ENCODE data around the gene ARHGAP26. TPM values are rescaled to one million over a fixed set of nuclear protein-coding genes. Genes with fewer than 3 reads are reported as not detected.

ARHGAP26 gene
- polyA plus RNA-seq, 4 donors: 10.4 to 12.2 (median 11.0) TPM

DNA sequence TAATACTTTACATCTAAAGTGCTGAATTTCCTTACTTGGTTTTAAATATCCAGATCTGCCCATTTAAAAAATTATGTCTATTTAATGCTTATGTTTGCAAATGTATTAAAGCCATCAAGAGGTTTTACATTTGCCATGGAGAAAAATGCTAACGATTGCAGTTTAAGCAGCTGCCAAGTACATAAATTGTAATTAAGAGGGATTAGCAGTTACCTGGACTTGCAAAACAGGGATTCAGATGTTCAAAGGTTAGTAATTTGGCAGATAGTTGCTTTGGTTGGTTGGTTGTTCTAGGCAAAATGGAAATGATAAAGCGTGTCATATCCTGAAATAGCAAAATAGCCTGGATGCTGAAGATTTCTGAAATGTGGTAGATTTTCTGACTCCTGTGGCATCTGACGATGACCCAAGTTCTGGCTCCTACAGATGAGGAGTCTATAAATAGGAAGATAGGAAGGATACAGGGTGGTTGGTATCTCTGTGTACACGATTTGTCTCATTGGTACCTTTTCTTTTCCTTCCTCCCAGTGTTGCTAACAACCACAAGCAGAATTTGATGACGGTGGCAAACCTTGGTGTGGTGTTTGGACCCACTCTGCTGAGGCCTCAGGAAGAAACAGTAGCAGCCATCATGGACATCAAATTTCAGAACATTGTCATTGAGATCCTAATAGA is 350.4 kb downstream of the ARHGAP26 start:
- DNase-seq (ENCODE audit: low read depth in 4 of 4, low spot score in 3 of 4): no peak

DNA sequence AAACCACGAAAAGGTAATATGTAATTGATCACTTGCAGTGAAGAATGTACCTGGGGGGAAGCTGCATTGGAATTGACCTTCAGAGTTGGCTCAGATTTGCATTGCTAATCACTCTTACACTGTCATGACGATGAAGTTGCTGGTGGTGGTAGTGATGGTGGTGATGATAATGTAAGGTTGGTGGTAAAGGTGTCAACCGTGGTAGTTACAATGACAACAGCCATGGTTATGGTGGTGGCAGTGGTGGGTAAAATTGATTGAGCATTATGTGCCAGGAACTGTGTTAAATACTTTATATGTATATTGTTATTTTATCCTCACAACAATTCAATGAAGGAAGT is 350.9 kb downstream of the ARHGAP26 start:
- no peak for DNase-seq (ENCODE audit: low read depth in 4 of 4, low spot score in 3 of 4)

DNA sequence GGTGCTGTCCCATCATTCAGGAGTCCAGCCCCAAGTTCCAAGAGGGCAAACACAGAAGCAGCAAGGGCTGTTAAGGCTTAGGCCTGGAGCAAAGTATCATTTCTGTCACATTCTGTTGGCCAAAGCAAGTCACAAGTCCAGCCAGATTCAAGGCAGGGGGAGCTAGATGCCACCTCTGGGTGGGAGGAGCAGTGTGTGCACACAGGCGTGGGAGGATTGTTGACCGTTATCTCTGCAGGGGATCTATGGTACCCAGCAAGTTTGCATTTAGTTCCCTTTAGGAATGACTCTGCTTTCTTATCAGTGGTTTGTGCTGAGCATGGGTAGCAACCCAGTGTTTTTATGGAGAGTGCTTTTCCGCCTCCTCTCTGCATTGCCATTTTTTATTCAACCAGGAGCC is 354.4 kb downstream of the ARHGAP26 start:
- DNase-seq (ENCODE audit: low read depth in 4 of 4, low spot score in 3 of 4): no peak

DNA sequence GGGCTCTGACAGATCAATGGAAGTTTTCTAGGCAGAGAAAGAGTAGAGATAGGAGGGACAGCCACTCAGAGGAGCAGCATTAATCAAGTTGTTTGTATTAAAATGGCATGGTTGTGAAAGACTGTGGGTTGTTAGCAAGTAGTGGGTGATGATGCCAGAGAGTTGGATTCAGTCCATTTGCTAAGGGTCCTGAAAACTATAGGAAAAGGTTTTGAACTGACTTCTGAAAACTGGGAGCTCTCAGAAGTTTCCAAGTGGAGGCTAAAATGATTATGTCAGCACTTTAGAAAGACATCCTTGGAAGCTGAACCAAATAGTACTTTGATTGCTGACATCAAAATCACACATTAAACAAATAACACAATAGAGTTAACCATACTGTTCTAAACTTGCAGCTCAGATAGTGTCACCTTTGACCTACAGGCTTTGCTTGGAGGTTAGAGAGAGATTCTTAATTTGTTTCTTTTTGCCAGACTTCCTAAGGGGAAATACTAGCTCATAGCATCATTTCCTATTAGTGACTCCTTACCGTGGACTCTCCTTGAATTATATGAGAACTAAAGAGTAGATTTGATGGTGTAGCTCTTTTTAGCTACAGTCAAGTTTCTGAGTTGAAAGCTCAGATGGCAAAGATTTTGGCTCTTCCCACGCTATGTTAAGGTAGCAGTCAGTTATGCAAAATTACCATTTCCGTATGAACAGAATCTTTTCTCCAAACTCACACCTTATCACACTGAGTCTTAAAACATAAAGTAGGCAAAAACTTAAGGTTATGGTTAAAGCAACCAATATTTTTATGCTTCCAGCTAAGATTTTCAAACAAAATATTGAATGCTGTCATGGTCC is 356.2 kb downstream of the ARHGAP26 start:
- DNase-seq (ENCODE audit: low read depth in 4 of 4, low spot score in 3 of 4): no peak

DNA sequence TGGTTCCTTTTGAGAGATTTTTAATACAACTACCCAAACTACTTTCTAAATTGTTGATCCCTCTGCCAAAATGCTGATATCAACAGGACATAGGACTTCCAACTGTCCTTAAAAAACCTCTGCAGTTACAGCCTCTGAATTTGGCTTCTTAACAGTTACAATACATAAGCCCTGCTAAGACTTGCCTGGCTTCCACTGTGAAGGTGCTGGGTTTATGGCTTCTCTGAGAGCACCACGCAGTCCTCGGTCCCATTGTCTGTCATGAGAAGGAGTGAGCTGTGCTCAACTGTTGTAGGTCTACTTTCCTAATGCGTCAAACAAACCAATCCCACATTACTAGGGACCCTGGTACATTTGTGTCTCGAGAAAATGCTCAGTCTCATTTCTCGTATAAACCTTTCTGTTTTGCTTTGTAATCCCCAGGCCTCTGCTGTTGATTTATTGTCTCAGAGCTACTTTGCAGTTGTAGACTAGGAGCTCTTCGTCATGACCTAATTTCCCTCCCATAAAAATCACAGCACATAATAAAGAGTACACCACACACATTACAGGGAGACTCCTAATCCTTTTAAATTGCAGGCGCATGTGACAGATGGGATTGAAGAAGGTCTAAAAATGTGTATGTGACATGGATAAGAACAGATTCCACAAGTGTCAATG is 358.4 kb downstream of the ARHGAP26 start:
- no peak for DNase-seq (ENCODE audit: low read depth in 4 of 4, low spot score in 3 of 4)

DNA sequence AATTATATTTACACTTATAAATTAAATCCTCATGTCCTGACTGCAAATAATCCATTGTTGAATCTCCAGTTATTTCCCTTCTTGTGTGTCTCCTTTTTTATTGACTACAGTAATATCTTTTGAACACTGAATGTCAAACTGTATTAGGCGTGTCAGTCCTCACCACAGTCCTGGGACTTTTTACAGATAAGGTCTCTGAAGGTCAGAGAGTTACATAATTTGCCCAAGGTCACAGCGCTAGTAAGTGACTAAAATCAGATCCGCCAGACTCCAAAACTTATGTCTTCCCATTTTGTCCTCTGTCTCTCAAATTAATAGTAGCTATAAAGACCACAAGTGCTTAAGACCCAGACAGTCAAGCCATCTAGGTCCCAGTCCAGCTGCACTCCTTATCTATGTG is 359.0 kb downstream of the ARHGAP26 start:
- DNase-seq (ENCODE audit: low read depth in 4 of 4, low spot score in 3 of 4): no peak

DNA sequence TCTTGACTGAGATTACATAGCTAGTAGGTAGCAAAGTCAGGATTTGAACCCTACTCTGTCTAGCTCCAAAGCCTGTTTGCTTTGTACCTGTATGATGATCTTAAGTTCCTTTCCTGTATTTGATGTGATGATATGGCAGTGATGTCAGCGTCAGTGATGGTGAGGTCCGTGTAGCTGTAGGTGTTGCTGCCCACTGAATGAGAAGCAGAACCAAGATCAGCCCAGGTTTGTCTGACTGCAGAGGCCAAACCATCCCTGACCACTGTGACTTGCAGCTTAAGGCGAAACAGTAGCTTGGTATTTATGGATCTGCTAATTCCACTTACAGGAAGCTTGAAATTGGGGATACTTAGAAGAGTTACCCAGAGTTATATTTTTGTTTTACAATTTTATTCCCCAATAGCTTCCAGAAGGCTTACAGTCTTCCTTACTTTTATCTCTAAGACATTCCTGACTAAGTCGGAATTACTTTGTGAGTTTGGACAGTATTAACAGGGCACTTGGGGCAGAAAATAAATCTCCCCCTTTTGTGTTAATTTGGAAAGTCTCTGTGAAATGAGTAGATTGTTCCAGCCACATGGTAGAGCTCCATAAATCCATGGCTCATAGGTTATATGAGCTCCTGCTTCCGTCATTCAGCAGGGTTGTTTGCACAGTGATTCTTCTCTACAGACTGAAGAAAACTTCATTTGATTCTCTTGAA is 359.9 kb downstream of the ARHGAP26 start:
- no peak for DNase-seq (ENCODE audit: low read depth in 4 of 4, low spot score in 3 of 4)

DNA sequence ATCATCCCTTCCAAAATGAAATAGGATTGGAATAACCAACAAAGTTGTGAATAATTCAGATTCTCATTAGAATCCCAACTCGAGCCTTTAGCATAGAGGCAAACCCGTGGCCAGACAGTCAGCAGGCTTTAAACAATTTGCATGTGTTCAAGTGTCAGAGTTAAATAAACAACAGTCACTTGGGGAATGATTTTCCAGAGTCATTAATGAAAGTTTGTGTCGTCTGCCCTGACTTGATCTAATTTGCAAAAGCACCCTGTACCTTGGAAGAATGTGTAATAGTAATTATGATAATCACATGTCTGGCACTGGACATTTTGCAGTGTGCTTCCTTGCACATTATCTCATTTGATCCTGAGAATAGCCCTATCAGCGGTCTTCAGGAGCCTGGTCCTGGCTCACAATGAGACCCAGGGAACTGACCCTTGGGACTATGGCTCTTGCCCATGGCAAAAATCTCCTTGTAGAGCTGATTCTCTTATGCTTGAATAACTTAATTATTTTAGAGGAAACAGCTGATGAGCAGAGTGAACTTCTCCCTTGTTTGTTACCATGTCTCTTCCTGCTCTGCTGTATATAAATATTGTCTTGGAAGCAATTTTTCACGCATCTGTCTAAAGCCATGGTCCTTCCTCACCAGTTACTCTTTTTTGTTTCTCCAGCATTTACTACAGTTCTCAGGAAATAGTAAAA is 360.6 kb downstream of the ARHGAP26 start:
- DNase-seq (ENCODE audit: low read depth in 4 of 4, low spot score in 3 of 4): no peak

DNA sequence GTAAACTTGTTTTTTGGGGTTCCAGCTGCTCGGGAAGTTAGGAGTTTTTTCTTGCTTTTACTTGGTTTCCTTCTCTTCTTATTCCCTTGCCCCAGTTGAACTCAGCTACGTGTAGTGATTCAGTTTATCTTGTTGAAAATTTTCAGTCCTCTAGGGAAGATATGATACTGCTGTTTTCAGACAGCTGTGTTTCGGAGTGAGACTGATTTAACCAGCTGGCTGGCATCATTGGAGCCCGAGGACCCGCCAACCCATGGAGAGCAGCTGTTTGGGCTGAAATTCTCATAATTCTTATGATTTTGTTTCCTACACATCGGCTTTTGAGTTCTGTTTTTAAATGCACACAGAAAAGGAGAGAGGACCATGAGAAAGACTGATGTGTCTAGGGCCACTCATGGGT is 361.8 kb downstream of the ARHGAP26 start:
- no peak for DNase-seq (ENCODE audit: low read depth in 4 of 4, low spot score in 3 of 4)

DNA sequence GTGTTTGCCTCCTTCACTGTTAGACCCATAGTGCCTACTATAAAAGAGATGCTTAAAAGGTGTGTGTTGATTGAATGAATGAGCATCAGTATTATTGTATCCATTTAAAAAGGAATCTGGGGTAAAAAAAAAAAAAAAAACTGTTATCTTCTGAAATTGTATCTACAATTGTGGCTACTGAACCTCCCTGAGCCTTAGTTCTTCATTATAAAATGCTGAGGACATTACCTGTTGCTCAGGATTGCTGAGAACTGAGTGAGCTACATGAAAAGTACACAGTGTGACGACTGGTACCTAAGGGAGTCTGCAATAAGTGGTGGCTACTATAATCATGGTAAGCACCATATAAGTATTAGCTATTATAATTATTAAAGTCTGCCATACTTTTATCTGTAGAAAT is 362.6 kb downstream of the ARHGAP26 start:
- DNase-seq (ENCODE audit: low read depth in 4 of 4, low spot score in 3 of 4): no peak

DNA sequence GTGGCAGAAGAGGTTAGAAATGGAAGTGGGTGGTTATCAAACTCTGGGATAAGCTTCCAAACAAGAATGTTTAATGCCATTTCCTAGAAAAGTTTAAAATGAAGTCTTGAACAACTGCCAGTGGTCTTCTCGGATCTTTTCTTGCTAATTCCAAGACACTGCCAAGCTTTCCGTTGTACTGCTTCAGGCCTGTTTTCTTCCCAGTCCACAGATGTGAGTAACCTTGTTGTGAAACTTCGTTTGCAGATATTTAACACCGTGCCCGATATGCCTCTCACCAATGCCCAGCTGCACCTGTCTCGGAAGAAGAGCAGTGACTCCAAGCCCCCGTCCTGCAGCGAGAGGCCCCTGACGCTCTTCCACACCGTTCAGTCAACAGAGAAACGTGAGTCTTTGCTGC is 363.5 kb downstream of the ARHGAP26 start:
- DNase-seq (ENCODE audit: low read depth in 4 of 4, low spot score in 3 of 4): no peak

DNA sequence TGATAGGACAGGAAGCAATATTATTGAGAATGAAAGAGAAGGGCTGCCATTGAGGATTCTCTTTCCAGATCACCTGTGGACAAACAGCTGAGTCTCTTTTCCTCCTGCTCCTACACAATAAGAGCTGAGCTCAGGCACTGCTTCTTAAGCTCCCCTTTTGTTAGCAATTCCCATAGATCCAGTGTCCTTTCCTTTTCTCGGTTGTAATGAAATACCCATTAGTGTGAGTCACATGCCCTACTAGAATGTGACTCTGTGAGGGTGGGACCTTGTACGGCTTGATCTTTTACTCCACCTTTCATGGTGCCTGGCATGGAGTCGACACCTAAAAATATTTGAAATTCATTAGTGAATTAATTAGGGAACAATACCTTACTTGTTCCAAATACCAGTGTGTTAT is 364.1 kb downstream of the ARHGAP26 start:
- no peak for DNase-seq (ENCODE audit: low read depth in 4 of 4, low spot score in 3 of 4)

DNA sequence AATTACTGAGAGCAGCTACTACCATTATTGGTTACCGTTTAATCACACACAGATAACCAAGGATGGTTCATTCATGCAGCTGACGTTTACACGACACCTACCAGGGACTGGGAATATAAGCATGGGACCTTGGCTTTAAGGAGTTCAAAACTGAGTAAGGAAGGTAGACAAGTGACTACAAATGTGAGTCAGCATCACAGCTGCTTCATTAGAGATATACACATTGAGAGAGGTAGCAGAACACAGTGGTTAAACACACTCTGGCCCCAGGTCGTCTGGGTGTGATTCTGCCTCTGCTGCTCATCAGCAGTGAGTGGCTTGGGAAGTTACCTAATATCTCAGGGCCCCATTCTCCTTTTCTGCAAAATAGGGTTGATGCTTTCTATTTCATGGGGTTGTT is 364.7 kb downstream of the ARHGAP26 start:
- no peak for DNase-seq (ENCODE audit: low read depth in 4 of 4, low spot score in 3 of 4)

DNA sequence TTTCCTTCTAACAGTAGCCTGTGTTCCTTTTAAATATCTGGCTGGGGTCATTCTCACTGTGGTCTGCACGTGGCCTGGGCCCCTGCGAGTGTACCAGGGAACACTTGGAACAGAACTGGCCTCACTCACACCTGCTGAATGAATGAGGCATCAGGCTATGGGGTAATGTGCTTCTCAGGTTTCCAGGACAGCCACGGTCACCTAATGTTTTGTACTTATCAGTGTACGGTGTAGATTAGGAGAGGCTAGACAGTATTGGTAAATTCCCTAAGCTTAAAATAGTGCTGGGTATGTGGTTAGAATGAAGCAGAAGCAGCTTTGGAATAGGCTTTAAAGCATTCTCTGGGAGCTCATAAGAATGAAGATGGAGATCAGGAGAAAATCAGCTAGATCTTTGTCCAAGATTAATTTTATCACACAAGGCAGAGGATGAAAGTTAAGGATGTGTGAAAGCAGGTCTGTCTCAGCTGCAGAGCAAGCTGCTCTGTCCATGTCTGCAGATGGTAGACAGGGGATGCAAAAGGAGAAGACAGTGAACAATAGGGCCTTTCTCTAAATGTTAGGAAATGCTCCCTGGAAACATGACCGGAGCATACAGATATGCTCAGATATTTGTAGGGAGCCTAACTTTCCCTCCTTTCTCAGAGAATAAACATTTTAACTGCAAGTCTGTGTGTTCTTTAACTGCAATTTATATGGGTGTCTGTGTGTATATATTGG is 365.8 kb downstream of the ARHGAP26 start:
- no peak for DNase-seq (ENCODE audit: low read depth in 4 of 4, low spot score in 3 of 4)

DNA sequence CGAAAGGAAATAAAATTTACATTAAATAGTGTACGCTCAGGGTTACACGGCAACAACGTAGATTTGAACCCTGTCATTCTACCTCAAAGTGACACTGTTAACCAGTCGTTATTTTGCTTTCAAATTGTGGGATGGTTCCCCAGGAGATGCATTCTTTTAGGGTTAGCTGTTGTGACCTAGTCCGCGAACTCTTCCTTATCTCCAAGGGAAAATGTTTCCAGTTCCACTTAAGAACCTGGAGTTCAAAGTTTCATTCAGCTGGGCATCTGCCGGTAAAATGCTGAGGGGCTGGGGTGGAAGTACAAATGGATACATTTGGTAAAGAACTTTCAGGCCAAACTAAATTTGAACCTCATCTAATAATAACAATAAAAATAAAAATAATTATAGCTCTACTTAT is 368.7 kb downstream of the ARHGAP26 start:
- no peak for DNase-seq (ENCODE audit: low read depth in 4 of 4, low spot score in 3 of 4)

DNA sequence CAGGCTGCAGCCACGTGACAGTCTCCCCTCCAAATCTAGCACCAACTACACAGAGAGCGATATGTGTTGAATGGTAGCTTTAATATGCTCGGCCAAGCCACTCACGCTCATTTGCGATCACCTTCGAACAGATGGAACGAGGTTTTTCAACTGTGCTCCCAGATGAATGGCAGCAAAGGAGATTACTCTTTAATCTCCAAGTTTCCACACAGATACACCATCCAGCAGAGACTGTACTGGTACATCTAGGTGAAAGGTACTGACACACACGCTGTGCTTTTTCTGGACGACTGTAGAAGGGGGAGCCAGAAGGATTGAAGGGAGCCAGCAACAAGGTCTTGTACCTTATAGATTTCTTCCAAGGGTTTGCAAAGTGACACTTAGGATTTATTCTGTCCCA is 369.4 kb downstream of the ARHGAP26 start:
- DNase-seq (ENCODE audit: low read depth in 4 of 4, low spot score in 3 of 4): no peak

DNA sequence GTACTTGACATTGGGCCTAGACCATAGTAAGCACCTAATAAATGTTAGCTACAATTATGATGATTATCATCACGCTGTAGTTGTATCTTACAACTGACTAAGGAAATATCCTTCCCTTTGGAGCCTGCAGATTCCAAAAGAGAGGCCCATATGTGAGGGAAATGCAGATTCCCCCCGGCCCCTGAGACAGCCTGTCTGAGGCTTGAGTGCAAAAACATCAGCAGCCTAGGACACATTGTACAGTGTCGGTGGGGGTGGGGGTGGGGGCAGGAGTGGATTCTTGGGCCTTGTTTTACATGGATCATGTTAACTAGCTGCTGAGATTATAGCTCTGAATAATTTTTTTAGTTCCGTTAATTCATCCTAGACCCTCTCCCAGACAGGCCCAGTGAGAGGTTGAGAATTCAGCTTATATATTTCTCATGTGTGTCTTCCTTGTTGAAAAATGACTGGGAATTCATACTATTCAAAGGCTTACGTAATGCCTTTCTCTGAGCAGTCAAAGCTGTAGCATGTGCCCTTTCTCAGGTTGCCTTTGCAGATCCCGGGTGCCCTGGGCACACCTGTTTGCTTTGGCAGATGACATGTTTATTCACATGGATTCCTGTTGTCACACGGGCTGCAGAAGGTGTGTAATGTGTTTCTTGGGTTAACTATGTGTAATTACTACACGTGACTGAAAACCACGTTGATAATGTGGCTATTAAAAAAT is 370.5 kb downstream of the ARHGAP26 start:
- no peak for DNase-seq (ENCODE audit: low read depth in 4 of 4, low spot score in 3 of 4)

DNA sequence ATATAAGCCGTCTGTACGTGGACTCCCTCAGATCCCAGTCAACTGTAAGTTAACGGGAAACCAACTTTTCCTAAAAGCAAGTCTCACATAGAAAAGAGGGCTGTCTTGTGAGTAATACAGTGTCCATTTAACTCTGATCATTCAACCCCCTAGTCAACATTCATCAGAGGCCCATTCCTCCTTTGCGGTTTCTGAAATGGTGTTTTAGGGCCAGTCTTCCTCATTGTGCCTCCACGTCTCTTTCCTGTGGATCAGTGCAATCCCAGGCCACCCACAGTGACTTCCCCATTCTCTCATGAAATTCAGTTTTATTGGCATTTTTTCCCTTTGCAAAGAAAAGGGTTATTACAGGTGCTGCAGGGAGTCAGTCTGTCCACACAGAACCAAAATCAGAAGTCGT is 371.5 kb downstream of the ARHGAP26 start:
- no peak for DNase-seq (ENCODE audit: low read depth in 4 of 4, low spot score in 3 of 4)
